ENCODE results near the gene TTPAL.
A peak's percentile ranks its signal among the peaks of the same experiment; 100 is the strongest.

The TTPAL gene

GRCh38 chr20:44454306-44454963 is 21.2 kb upstream of the TTPAL start:
- POLR2A ChIA-PET = no interaction called here
- DNase-seq (ENCODE audit: extremely low spot score) = no peak
- no peak for TF ChIP-seq FOXM1 (IDR thresholded peaks at IDR 0.05; ENCODE audit: borderline replicate concordance)
- no peak for TF ChIP-seq FOXK2 (IDR thresholded peaks at IDR 0.05)
- no peak for TF ChIP-seq SUZ12 (IDR thresholded peaks at IDR 0.05)
- no peak for TF ChIP-seq PKNOX1 (IDR thresholded peaks at IDR 0.05)
- no peak for TF ChIP-seq L3MBTL2 (conservative IDR thresholded peaks at IDR 0.05)
- no peak for TF ChIP-seq TARDBP (IDR thresholded peaks at IDR 0.05)
- TF ChIP-seq ELF4 (IDR thresholded peaks at IDR 0.05) = no peak
- no peak for TF ChIP-seq FOXA1 (IDR thresholded peaks at IDR 0.05)
- no peak for TF ChIP-seq CTBP1 (IDR thresholded peaks at IDR 0.05; ENCODE audit: borderline replicate concordance)
- no peak for TF ChIP-seq BHLHE40 (IDR thresholded peaks at IDR 0.05; ENCODE audit: borderline replicate concordance)
- CTCF ChIA-PET = no interaction called here

GRCh38 chr20:44455126-44455525 is 20.5 kb upstream of the TTPAL start:
- no peak for DNase-seq (ENCODE audit: extremely low spot score)
- TF ChIP-seq FOXM1 (IDR thresholded peaks at IDR 0.05; ENCODE audit: borderline replicate concordance) = no peak
- no peak for TF ChIP-seq BHLHE40 (IDR thresholded peaks at IDR 0.05; ENCODE audit: borderline replicate concordance)
- no peak for TF ChIP-seq ELF4 (IDR thresholded peaks at IDR 0.05)
- no peak for TF ChIP-seq ZNF384 (IDR thresholded peaks at IDR 0.05)
- TF ChIP-seq FOXA1 (IDR thresholded peaks at IDR 0.05) = no peak
- TF ChIP-seq ARNT (IDR thresholded peaks at IDR 0.05) = no peak
- TF ChIP-seq LEF1 (IDR thresholded peaks at IDR 0.05; ENCODE audit: borderline replicate concordance) = no peak
- no peak for TF ChIP-seq L3MBTL2 (conservative IDR thresholded peaks at IDR 0.05)
- TF ChIP-seq SP1 (IDR thresholded peaks at IDR 0.05) = no peak
- no peak for TF ChIP-seq FOXK2 (IDR thresholded peaks at IDR 0.05)
- no peak for TF ChIP-seq CTBP1 (IDR thresholded peaks at IDR 0.05; ENCODE audit: borderline replicate concordance)
- TF ChIP-seq NFRKB (IDR thresholded peaks at IDR 0.05) = no peak
- TF ChIP-seq HDGF (IDR thresholded peaks at IDR 0.05; ENCODE audit: borderline replicate concordance) = no peak
- TF ChIP-seq TARDBP (IDR thresholded peaks at IDR 0.05) = no peak
- no peak for TF ChIP-seq SUZ12 (IDR thresholded peaks at IDR 0.05)
- no peak for TF ChIP-seq PKNOX1 (IDR thresholded peaks at IDR 0.05)
- CTCF ChIA-PET = no interaction called here
- POLR2A ChIA-PET = no interaction called here

GRCh38 chr20:44456611-44457010 is 19.1 kb upstream of the TTPAL start:
- TF ChIP-seq FOXM1 (IDR thresholded peaks at IDR 0.05; ENCODE audit: borderline replicate concordance) = no peak
- no peak for TF ChIP-seq TARDBP (IDR thresholded peaks at IDR 0.05)
- TF ChIP-seq L3MBTL2 (conservative IDR thresholded peaks at IDR 0.05) = no peak
- TF ChIP-seq CTBP1 (IDR thresholded peaks at IDR 0.05; ENCODE audit: borderline replicate concordance) = no peak
- no peak for TF ChIP-seq ARNT (IDR thresholded peaks at IDR 0.05)
- no peak for TF ChIP-seq LEF1 (IDR thresholded peaks at IDR 0.05; ENCODE audit: borderline replicate concordance)
- TF ChIP-seq ELF4 (IDR thresholded peaks at IDR 0.05) = no peak
- no peak for TF ChIP-seq SUZ12 (IDR thresholded peaks at IDR 0.05)
- no peak for TF ChIP-seq FOXA1 (IDR thresholded peaks at IDR 0.05)
- no peak for TF ChIP-seq PKNOX1 (IDR thresholded peaks at IDR 0.05)
- no peak for TF ChIP-seq BHLHE40 (IDR thresholded peaks at IDR 0.05; ENCODE audit: borderline replicate concordance)
- no peak for TF ChIP-seq HDGF (IDR thresholded peaks at IDR 0.05; ENCODE audit: borderline replicate concordance)
- no peak for TF ChIP-seq SP1 (IDR thresholded peaks at IDR 0.05)
- no peak for TF ChIP-seq NFRKB (IDR thresholded peaks at IDR 0.05)
- no peak for TF ChIP-seq ZNF384 (IDR thresholded peaks at IDR 0.05)
- TF ChIP-seq FOXK2 (IDR thresholded peaks at IDR 0.05) = no peak
- CTCF ChIA-PET = interaction anchor here (1.0 kb wide), 1 partner anchor 16 kb away, joined by 4 read pairs; no protein-coding TSS in a partner anchor

GRCh38 chr20:44457016-44457415 is 18.7 kb upstream of the TTPAL start:
- ChIA-PET CTCF (no interaction called here), POLR2A (interaction anchor here (1.2 kb wide), 1 partner anchor 19 kb away, joined by 3 read pairs; no protein-coding TSS in a partner anchor)
- TF ChIP-seq ARNT (IDR thresholded peaks at IDR 0.05) (no peak), FOXM1 (IDR thresholded peaks at IDR 0.05; ENCODE audit: borderline replicate concordance) (no peak), ELF4 (IDR thresholded peaks at IDR 0.05) (no peak), FOXK2 (IDR thresholded peaks at IDR 0.05) (no peak), CTBP1 (IDR thresholded peaks at IDR 0.05; ENCODE audit: borderline replicate concordance) (no peak), LEF1 (IDR thresholded peaks at IDR 0.05; ENCODE audit: borderline replicate concordance) (no peak), NFRKB (IDR thresholded peaks at IDR 0.05) (no peak), PKNOX1 (IDR thresholded peaks at IDR 0.05) (no peak), SUZ12 (IDR thresholded peaks at IDR 0.05) (no peak), HDGF (IDR thresholded peaks at IDR 0.05; ENCODE audit: borderline replicate concordance) (no peak), ZNF384 (IDR thresholded peaks at IDR 0.05) (no peak), L3MBTL2 (conservative IDR thresholded peaks at IDR 0.05) (no peak), TARDBP (IDR thresholded peaks at IDR 0.05) (no peak), FOXA1 (IDR thresholded peaks at IDR 0.05) (no peak), BHLHE40 (IDR thresholded peaks at IDR 0.05; ENCODE audit: borderline replicate concordance) (no peak), SP1 (IDR thresholded peaks at IDR 0.05) (no peak)
- peak; percentile 23 for DNase-seq (ENCODE audit: extremely low spot score)

More at GRCh38 chr20:44456611-44457010, 19.1 kb upstream of the TTPAL start:
- DNase-seq (ENCODE audit: extremely low spot score) = no peak
- POLR2A ChIA-PET = interaction anchor here (1.2 kb wide), 1 partner anchor 19 kb away, joined by 3 read pairs; no protein-coding TSS in a partner anchor

GRCh38 chr20:44459271-44459670 is 16.4 kb upstream of the TTPAL start:
- ChIA-PET POLR2A (interaction anchor here (1.2 kb wide), 1 partner anchor 16 kb away, joined by 3 read pairs; the partner anchor contains the start of gene TTPAL), CTCF (interaction anchor here (0.6 to 0.7 kb wide), 2 partner anchors 27 to 89 kb away, joined by 3 read pairs; no protein-coding TSS in a partner anchor)
- DNase-seq (ENCODE audit: extremely low spot score) = no peak
- TF ChIP-seq SUZ12 (IDR thresholded peaks at IDR 0.05) (no peak), PKNOX1 (IDR thresholded peaks at IDR 0.05) (no peak), LEF1 (IDR thresholded peaks at IDR 0.05; ENCODE audit: borderline replicate concordance) (no peak), FOXA1 (IDR thresholded peaks at IDR 0.05) (no peak), L3MBTL2 (conservative IDR thresholded peaks at IDR 0.05) (no peak), ZNF384 (IDR thresholded peaks at IDR 0.05) (no peak), FOXK2 (IDR thresholded peaks at IDR 0.05) (no peak), ARNT (IDR thresholded peaks at IDR 0.05) (no peak), HDGF (IDR thresholded peaks at IDR 0.05; ENCODE audit: borderline replicate concordance) (no peak), SP1 (IDR thresholded peaks at IDR 0.05) (no peak), FOXM1 (IDR thresholded peaks at IDR 0.05; ENCODE audit: borderline replicate concordance) (no peak), NFRKB (IDR thresholded peaks at IDR 0.05) (no peak), BHLHE40 (IDR thresholded peaks at IDR 0.05; ENCODE audit: borderline replicate concordance) (no peak)

Measured in HEK293T (cell line).